ENCODE results near the gene PYGO1. TPM values are rescaled to one million over a fixed set of nuclear protein-coding genes. Genes with fewer than 3 reads are reported as not detected.
"Not testable (repeated sequence)": the region's sequence is repeated elsewhere in the genome, so short reads cannot be mapped to it uniquely, and the experiment has no call there.

The PYGO1 gene
- total RNA-seq, 1 donor from 2014 or later = 5.5 TPM

- no peaks in the 10 kb centered on the region for H3K27me3 Mint-ChIP-seq (ENCODE audit: low read depth, unreplicated experiment)
- no peak for DNase-seq (ENCODE audit: low read depth)
- Histone ChIP-seq H3K9ac (ENCODE audit: low read length) (no peak overlapping the region), H3K9me3 (ENCODE audit: insufficient read depth, low read depth, low read length) (no peaks in the 10 kb centered on the region), H3K27ac (ENCODE audit: low read depth, low read length) (no peak overlapping the region), H2AFZ (ENCODE audit: low read depth, low read length) (no peak overlapping the region), H3K79me2 (ENCODE audit: insufficient read depth, low read length) (no peaks in the 10 kb centered on the region), H4K20me1 (ENCODE audit: insufficient read depth, low read length) (no peaks in the 10 kb centered on the region), H3K4me2 (ENCODE audit: low read length) (no peak overlapping the region), H3K4me3 (ENCODE audit: insufficient read depth, low read depth, low read length) (no peak overlapping the region), H3K4me1 (ENCODE audit: insufficient read depth, low read length) (no peaks in the 10 kb centered on the region), H3K36me3 (ENCODE audit: insufficient read depth, low read length) (no peaks in the 10 kb centered on the region), H3K27me3 (ENCODE audit: insufficient read depth, low read length) (no peaks in the 10 kb centered on the region)
- H3K4me1 Mint-ChIP-seq (ENCODE audit: low read depth, unreplicated experiment) = no peaks in the 10 kb centered on the region
- H3K9me3 Mint-ChIP-seq (ENCODE audit: unreplicated experiment) = peaks cover 7% of the 10 kb centered on the region
- TF ChIP-seq EZH2 (IDR thresholded peaks at IDR 0.05; ENCODE audit: insufficient read depth, low read length) (no peak), CTCF (IDR thresholded peaks at IDR 0.05; ENCODE audit: insufficient read depth, low read depth, low read length) (no peak)
- H3K27ac Mint-ChIP-seq (ENCODE audit: unreplicated experiment) = no peak overlapping the region
- no peak overlapping the region for H3K4me3 Mint-ChIP-seq (ENCODE audit: unreplicated experiment)
- peaks cover 3% of the 10 kb centered on the region for H3K36me3 Mint-ChIP-seq (ENCODE audit: low read depth, unreplicated experiment)
- no peak for FAIRE-seq
These were observed 18.1 kb upstream of the PYGO1 start for GRCh38 chr15:55606214-55606613.

GRCh38 chr15:55601374-55601773 lies 13.2 kb upstream of the PYGO1 start:
- no peaks in the 10 kb centered on the region for H3K4me1 Mint-ChIP-seq (ENCODE audit: low read depth, unreplicated experiment)
- peaks cover 4% of the 10 kb centered on the region for H3K9me3 Mint-ChIP-seq (ENCODE audit: unreplicated experiment)
- no peaks in the 10 kb centered on the region for H3K27me3 Mint-ChIP-seq (ENCODE audit: low read depth, unreplicated experiment)
- FAIRE-seq (no peak), DNase-seq (ENCODE audit: low read depth) (no peak)
- no peaks in the 10 kb centered on the region for H3K79me2 ChIP-seq (ENCODE audit: insufficient read depth, low read length)
- no peak overlapping the region for H3K27ac Mint-ChIP-seq (ENCODE audit: unreplicated experiment)
- no peaks in the 10 kb centered on the region for H3K4me1 ChIP-seq (ENCODE audit: insufficient read depth, low read length)
- H3K4me3 ChIP-seq (ENCODE audit: insufficient read depth, low read depth, low read length) = no peak overlapping the region
- H3K9ac ChIP-seq (ENCODE audit: low read length) = no peak overlapping the region
- no peaks in the 10 kb centered on the region for H4K20me1 ChIP-seq (ENCODE audit: insufficient read depth, low read length)
- no peak overlapping the region for H3K4me3 Mint-ChIP-seq (ENCODE audit: unreplicated experiment)
- H2AFZ ChIP-seq (ENCODE audit: low read depth, low read length) = no peak overlapping the region
- H3K36me3 Mint-ChIP-seq (ENCODE audit: low read depth, unreplicated experiment) = no peaks in the 10 kb centered on the region
- TF ChIP-seq CTCF (IDR thresholded peaks at IDR 0.05; ENCODE audit: insufficient read depth, low read depth, low read length) (no peak), EZH2 (IDR thresholded peaks at IDR 0.05; ENCODE audit: insufficient read depth, low read length) (no peak)
- no peak overlapping the region for H3K4me2 ChIP-seq (ENCODE audit: low read length)
- no peaks in the 10 kb centered on the region for H3K36me3 ChIP-seq (ENCODE audit: insufficient read depth, low read length)
- no peaks in the 10 kb centered on the region for H3K27me3 ChIP-seq (ENCODE audit: insufficient read depth, low read length)
- no peaks in the 10 kb centered on the region for H3K9me3 ChIP-seq (ENCODE audit: insufficient read depth, low read depth, low read length)
- no peak overlapping the region for H3K27ac ChIP-seq (ENCODE audit: low read depth, low read length)

- Histone ChIP-seq H3K9ac (ENCODE audit: low read length) (no peak overlapping the region), H3K4me3 (ENCODE audit: insufficient read depth, low read depth, low read length) (no peak overlapping the region), H3K27ac (ENCODE audit: low read depth, low read length) (no peak overlapping the region), H3K4me2 (ENCODE audit: low read length) (no peak overlapping the region), H3K36me3 (ENCODE audit: insufficient read depth, low read length) (no peaks in the 10 kb centered on the region), H4K20me1 (ENCODE audit: insufficient read depth, low read length) (no peaks in the 10 kb centered on the region), H2AFZ (ENCODE audit: low read depth, low read length) (no peak overlapping the region), H3K4me1 (ENCODE audit: insufficient read depth, low read length) (no peaks in the 10 kb centered on the region), H3K9me3 (ENCODE audit: insufficient read depth, low read depth, low read length) (no peaks in the 10 kb centered on the region), H3K27me3 (ENCODE audit: insufficient read depth, low read length) (no peaks in the 10 kb centered on the region), H3K79me2 (ENCODE audit: insufficient read depth, low read length) (no peaks in the 10 kb centered on the region)
- no peak for FAIRE-seq
- no peak for DNase-seq (ENCODE audit: low read depth)
- no peaks in the 10 kb centered on the region for H3K36me3 Mint-ChIP-seq (ENCODE audit: low read depth, unreplicated experiment)
- H3K9me3 Mint-ChIP-seq (ENCODE audit: unreplicated experiment) = no peaks in the 10 kb centered on the region
- H3K4me3 Mint-ChIP-seq (ENCODE audit: unreplicated experiment) = no peak overlapping the region
- H3K27me3 Mint-ChIP-seq (ENCODE audit: low read depth, unreplicated experiment) = peaks cover 4% of the 10 kb centered on the region
- H3K27ac Mint-ChIP-seq (ENCODE audit: unreplicated experiment) = no peak overlapping the region
- no peak for TF ChIP-seq CTCF (IDR thresholded peaks at IDR 0.05; ENCODE audit: insufficient read depth, low read depth, low read length)
- TF ChIP-seq EZH2 (IDR thresholded peaks at IDR 0.05; ENCODE audit: insufficient read depth, low read length) = no peak
- H3K4me1 Mint-ChIP-seq (ENCODE audit: low read depth, unreplicated experiment) = no peaks in the 10 kb centered on the region
These were observed 11.3 kb upstream of the PYGO1 start for GRCh38 chr15:55599439-55599838.

- H3K36me3 Mint-ChIP-seq (ENCODE audit: low read depth, unreplicated experiment); H3K9me3 ChIP-seq (ENCODE audit: insufficient read depth, low read depth, low read length); H3K4me1 ChIP-seq (ENCODE audit: insufficient read depth, low read length); H3K4me3 Mint-ChIP-seq (ENCODE audit: unreplicated experiment); H3K4me1 Mint-ChIP-seq (ENCODE audit: low read depth, unreplicated experiment); H3K27ac ChIP-seq (ENCODE audit: low read depth, low read length); H3K4me3 ChIP-seq (ENCODE audit: insufficient read depth, low read depth, low read length); H2AFZ ChIP-seq (ENCODE audit: low read depth, low read length); FAIRE-seq; H3K9ac ChIP-seq (ENCODE audit: low read length); DNase-seq (ENCODE audit: low read depth); H3K79me2 ChIP-seq (ENCODE audit: insufficient read depth, low read length); H3K4me2 ChIP-seq (ENCODE audit: low read length); H3K27me3 ChIP-seq (ENCODE audit: insufficient read depth, low read length); H4K20me1 ChIP-seq (ENCODE audit: insufficient read depth, low read length); H3K27ac Mint-ChIP-seq (ENCODE audit: unreplicated experiment); H3K9me3 Mint-ChIP-seq (ENCODE audit: unreplicated experiment); H3K36me3 ChIP-seq (ENCODE audit: insufficient read depth, low read length): not testable (repeated sequence)
- H3K27me3 Mint-ChIP-seq (ENCODE audit: low read depth, unreplicated experiment) = peaks cover 14% of the 10 kb centered on the region
These were observed 4.9 kb upstream of the PYGO1 start for GRCh38 chr15:55593019-55593418.
